ENCODE results near the gene LMX1B.
"Not testable (repeated sequence)": the region's sequence is repeated elsewhere in the genome, so short reads cannot be mapped to it uniquely, and the experiment has no call there.

The LMX1B gene

DNA sequence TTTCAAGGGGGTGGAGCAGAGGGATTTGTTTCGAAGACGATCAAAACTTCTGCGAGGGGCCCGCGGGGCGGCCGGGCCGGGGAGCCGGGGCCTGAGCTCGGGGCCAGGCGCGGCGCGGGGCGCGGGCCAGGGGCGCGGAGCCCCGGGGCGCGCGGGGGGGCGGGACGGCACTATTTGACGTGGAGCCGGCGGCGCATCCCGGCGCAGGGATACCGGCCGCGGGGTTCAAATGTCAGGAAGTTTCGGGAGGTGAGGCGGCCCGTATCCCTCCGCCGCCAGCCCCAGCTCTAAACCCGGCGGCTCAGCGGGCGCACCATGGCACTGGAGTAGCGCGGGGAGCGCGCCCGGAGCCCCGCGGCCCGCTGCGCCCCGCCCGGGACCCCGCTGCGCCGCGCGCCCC is at the start of gene LMX1B:
Gene LMX1B (plus strand): TSS at position 278 of the 400 bp plus-strand sequence. CDS start 522 bp downstream, outside the sequence.
- in situ Hi-C loops (cut with MboI; ENCODE audit: low sequenced_read_pairs) = no loop called here

DNA sequence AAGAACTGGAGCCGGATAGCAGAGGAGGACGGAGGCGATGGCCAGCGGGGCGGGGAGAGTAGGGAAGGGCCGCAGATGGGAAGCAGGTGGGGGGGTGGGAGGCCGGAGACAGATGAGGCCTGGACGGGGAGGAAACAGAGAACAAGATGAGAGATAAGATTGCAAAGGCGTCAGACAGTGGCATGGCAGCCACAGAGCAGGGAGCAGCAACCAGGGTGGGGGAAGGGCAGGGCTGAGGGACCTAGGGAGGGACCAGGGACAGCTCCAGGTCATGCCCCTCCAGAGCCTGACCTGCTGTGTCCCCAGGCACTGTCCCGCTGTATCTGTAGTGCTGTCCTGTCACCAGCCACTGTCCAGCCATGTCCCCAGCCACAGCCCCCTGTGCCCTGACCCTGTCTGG is 49.6 kb upstream of the LMX1B start:
- in situ Hi-C loops (cut with MboI; ENCODE audit: low sequenced_read_pairs) = no loop called here

DNA sequence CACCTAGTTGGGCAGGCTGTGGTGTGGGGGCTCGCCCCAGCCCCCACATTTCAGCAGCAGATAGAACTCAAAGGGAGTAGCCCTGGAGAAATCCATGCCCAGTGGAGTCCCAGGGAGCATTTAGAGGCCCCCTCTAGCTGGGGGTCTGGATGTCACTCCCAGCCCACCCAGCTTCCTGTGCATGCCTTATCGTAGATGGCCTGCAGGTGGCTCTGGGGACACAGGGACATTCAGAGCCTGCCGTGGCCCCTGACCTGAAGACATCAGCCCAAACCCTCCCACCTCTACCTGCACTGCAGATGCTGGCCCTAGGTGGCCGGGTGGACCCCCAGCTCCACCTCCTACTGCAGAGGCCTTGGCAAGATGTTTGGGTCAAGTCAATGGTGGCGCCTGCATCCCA is 49.0 kb upstream of the LMX1B start:
- in situ Hi-C loops (cut with MboI; ENCODE audit: low sequenced_read_pairs) = no loop called here

DNA sequence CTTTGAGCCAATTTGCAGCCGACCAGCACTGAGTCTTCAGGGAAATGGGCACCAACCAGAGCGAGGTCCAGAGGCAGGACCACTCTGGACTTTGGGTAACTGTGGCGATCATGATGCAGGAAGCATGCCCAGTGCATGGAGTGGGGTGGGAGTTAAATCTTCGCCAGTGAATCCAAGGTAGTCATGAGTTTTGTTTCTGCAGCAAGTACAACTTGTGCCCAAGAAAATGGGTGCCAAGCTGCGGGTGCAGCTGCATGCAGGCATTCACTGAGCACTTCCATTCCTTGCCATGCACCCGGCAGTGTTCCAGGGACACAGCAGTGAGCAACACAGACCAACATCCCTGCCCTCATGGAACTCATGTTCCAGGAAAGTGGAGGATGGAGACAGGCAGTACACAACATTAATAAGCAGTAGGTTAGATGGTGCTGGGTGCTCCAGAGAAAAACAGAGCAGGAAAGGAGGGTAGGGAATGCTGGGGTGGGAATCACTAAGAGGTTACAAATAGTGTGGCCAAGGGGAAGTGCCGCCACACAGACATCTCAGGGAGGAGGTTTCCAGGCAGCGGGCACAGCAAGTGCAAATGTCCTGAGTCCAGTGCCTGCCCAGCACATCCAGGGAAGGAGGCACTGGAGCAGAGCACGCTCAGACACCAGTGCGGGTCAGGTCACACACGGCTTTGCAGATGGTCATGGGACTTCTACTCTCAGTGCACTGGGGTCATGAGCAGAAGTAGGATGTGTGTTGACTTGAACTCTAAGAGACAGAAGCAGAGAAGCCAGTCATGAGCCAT is 48.2 kb upstream of the LMX1B start:
- in situ Hi-C loops (cut with MboI; ENCODE audit: low sequenced_read_pairs) = no loop called here

DNA sequence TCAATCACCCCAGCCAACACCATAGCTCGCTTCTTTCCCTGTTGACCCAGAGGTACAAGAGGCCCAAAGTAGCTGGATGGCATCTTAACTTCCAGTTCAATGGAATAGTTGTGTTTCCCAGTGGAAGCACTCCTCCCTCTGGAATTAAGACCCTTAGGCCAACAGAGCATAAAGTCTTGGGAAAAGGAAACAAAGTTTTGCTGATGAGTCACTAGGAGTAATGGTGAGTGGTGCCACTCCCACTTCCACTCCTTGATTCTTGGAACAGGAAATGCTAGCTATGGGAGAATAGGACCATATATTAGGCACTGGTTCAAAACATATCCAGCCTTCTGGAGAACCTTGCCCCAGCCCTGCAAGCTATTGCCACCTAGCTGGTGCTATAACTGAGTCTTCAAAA is 44.7 kb upstream of the LMX1B start:
- in situ Hi-C loops (cut with MboI; ENCODE audit: low sequenced_read_pairs) = no loop called here

DNA sequence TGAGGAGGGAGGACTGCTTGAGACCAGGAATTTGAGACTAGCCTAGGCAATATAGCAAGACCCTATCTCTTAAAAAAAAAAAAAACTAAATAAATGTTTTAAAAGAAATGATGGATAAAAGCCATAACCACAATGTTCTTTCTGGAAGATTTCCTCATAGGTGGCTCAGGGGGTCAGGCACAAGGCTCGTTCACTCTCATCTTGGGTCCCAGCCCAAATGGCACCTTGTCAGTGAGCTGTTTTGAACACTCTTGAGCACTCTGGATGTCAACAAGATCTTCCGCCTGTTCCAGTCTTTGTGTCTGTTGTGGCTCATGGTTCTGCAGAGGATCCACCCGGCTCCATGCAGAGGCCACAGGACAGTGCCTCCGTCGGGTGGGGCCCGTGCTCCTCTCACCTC is 35.7 kb upstream of the LMX1B start:
- in situ Hi-C loops (cut with MboI; ENCODE audit: low sequenced_read_pairs) = no loop called here

DNA sequence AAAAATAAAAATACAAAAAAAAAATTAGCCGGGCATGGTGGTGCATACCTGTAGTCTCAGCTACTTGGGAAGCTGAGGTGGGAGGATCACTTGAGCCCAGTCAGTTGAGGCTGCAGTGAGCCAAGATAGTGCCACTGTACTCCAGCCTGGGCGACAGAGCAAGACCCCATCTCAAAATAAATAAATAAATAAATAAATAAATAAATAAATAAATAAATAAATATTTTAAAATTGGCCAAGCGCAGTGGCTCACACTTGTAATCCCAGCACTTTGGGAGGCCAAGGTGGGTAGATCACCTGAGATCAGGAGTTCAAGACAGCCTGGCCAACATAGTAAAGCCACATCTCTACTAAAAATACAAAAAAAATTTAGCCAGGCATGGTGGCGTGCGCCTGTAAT is 33.4 kb upstream of the LMX1B start:
- in situ Hi-C loops (cut with MboI; ENCODE audit: low sequenced_read_pairs) = not testable (repeated sequence)

DNA sequence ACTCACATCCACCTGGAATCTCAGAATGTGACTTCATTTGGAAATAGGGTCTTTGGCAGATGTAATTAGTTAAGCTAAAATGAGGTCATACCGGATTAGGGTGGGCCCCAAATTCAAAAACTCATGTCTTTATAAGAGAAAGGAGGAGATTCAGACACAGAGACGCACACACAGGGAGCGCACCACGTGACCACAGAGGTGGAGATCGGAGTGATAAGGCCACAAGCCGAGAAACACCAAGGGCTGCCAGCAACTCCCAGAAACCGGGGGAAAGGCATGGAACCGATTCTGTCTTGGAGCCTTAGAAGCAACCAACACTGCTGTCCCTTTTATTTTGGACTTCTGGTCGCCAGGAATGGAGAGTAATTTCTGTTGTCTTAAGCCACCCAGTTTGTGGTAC is 31.8 kb upstream of the LMX1B start:
- in situ Hi-C loops (cut with MboI; ENCODE audit: low sequenced_read_pairs) = no loop called here

DNA sequence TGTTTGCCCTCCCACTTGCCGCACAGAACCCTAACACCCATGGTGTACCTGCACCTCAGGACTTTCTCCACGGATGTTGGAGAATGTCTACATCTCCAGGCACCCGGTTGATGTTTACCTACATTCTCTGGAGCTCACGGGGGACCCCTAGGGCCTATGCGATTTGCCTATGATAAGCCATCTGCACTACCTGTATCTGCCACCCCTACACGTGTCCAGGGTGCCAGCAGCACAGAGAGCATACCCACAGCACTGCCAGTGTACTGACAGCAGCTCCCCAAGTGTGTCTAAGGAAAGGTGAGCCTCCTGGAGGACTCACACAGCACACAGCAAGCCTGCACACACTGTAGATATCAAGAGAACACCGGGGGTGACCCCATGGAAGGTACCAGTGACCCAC is 31.3 kb upstream of the LMX1B start:
- in situ Hi-C loops (cut with MboI; ENCODE audit: low sequenced_read_pairs) = no loop called here

DNA sequence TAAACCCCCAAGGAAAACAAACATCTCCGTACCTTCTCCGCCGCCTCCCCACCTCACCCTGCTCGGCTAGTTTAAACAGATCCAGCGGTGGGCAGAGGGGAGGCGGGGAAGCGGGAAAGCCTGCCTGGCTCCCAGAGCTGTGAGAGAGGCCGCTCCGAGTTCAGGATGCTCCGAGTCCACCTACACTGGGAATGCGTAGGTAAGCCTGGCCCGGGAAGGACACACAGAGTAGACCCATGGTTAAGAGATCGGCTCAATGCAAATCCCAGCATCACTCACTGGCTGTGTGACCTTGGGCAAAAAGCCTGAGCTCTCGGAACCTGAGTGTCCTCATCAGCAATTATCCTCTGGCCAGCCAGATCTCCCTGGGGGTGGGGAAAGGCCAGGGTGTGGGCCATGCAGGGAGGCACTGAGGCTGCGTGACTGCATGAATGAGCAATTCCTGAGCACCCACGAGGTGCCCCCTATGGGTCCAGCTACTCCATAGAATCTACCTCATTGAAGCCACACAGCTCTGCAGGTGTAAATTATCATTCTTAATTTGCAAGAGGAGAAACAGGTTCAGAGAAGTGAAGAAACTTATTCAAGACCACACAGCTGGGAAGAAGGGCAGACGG is 30.5 kb upstream of the LMX1B start:
- in situ Hi-C loops (cut with MboI; ENCODE audit: low sequenced_read_pairs) = no loop called here

DNA sequence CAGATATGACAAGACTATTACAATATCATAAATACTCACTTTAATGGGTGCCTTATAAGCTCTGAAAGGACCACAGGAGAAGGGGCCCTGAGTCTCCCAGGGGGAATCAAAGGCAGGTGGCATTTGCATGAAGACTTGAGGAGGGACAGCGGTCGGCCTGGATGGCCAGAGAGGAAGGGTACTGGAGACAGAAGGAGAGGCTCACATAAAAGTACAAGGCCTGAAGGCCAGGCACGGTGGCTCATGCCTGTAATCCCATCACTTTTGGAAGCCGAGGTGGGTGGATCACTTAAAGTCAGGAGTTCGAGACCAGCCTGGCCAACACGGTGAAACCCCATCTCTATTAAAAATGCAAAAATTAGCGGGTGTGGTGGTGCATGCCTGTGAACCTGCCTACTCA is 29.1 kb upstream of the LMX1B start:
- in situ Hi-C loops (cut with MboI; ENCODE audit: low sequenced_read_pairs) = no loop called here

DNA sequence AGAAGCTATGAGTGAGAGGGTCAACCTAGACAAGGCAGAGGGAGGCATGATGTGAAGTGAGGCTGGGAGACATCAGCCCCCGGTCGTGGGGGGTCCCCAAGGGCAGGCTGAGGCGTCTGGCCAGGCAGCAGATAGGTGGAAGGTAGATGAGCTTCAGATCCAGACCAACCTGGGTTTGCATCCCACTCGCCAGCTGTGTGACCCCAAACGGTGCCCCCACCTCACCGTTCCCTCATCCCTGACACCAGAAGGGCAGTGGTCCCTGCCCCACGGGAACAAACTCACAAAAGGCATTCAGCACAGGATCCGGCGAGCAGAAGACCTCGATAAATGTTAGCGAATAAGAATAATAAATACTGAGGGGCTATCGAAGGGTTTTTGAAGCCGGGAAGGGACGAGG is 27.5 kb upstream of the LMX1B start:
- in situ Hi-C loops (cut with MboI; ENCODE audit: low sequenced_read_pairs) = no loop called here

DNA sequence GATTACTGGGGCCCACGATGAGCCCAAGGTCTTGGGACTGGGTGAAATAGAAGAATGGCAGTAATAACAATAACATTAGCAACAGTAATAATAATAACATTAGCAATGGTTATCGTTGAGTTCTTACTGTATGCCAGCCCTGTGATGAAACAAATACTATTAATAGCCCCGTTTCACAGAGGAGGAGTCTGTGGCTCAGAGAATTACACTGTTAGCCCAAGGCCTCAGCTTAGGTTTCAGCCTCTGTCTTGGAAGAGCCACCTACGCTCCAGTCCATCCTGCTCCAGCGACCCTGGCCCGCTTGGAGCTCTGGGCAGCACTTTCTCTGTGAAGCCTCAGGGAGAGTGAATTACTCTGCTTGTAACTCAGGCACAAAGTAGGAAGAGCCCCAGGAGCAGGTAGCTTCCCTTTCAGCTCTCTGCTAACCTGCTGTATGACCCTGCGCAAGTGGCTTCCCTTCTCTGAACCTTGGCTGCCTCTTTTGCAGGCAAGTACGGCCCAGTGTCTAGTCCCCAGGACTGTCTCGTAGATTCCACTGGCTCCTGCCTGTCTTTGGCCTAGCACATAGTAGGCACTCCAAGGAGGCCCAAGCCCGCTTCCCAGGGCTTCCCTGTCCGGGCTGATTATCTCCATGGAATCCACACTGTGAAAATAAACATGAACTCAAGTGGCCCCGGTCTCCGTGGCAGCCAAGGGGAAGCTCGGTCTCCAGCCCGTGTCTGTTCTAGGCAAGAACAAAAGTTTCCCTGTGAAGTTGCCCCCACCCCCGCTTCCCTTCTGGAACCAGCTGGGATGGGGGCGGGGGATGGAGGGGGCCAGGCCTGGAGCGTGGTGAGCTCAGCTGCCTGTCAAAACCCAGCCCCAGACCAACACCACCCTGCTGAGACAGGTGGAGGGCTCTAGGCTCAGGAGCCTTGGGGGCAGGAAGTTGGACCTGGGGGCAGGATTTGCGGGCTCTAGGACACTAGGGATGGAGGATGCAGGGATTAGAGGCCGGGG is 26.2 kb upstream of the LMX1B start:
- in situ Hi-C loops (cut with MboI; ENCODE audit: low sequenced_read_pairs) = no loop called here

DNA sequence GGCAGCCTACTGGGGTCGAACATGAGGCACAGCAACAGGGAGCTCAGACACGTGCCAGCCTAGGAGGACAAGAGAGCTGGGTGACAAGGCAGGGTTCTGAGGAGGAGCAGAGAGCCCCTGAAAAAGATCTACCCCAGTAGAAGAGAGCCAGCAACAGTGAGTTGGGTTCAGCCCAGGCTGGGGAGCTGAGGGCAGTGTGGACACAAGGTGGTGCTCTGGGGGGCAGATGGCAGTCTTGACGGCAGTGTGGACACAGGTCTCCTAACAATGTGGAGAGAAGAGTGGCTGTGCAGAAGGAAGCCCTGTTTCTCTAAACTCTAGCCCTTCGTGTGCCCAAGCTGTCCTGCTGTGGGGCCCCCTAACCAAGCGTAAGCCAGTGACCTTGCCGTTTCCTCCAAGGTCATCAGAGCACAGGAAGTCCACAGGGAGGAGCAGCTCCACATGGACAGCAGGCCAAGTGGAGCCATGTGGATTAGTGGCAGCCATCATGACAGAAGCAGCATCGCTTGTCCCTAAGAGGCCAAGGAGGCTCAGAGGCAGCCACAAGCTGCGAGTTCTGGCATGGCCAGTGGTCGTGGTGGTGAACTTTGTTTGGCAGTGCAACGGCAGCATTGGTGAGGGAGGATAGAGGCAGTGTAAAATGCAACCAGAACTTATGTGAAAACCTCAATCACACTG is 25.1 kb upstream of the LMX1B start:
- in situ Hi-C loops (cut with MboI; ENCODE audit: low sequenced_read_pairs) = no loop called here

DNA sequence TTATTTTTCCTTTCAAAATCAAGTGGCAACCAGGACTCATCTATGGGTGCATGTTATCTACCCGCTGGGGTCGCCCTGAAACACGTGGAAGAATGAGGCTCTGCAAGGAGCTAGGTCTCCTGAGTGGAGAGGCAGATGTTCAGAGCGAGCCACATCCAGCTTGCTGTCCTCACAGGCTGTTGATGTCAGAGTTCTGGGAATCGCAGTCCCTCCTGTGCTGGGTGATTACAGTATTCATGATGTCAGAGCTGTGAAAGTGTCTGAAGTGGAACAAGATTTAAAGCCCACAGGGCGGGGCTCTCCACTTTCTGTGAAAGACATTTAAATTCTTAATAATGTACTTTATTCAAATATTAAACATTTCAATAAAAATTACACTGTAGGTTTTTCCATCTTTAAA is 24.4 kb upstream of the LMX1B start:
- in situ Hi-C loops (cut with MboI; ENCODE audit: low sequenced_read_pairs) = no loop called here

DNA sequence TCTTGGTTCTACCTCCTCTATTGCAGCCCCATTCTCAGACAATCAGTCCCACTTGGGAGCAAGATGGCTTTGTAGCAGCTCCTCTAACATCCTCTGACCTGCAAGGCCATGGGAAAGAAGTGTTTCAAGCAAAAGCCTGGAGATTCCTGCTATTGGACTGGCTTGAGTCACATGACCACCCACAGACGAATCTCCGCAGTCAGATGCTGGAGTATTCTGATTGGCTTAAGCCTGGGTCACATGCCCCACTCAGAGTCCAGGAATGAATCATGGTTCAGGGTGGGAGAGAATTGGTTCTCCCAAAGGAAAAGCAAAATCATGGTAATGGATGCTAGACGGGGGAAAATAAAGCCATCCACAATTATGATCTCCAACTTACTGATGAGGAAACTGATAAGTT is 22.6 kb upstream of the LMX1B start:
- in situ Hi-C loops (cut with MboI; ENCODE audit: low sequenced_read_pairs) = no loop called here

DNA sequence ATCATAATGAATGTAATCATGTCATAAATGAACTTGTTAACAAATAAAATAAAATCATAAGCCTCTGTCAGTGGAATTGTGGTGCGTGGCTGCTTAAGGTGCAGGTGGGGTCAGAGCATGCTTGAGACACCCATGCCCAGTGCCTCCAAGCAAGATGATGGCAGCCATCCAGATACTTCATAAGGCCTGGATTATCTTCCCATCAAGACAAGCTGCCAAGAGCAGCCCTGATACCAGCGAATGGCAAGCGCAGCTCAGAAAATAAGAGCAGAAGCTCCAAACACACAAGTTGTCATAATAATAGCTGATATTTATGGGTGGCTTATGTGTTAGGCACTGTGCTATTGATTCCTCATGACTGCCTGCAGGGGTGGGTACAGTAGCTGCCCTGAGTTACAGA is 21.8 kb upstream of the LMX1B start:
- in situ Hi-C loops (cut with MboI; ENCODE audit: low sequenced_read_pairs) = no loop called here

DNA sequence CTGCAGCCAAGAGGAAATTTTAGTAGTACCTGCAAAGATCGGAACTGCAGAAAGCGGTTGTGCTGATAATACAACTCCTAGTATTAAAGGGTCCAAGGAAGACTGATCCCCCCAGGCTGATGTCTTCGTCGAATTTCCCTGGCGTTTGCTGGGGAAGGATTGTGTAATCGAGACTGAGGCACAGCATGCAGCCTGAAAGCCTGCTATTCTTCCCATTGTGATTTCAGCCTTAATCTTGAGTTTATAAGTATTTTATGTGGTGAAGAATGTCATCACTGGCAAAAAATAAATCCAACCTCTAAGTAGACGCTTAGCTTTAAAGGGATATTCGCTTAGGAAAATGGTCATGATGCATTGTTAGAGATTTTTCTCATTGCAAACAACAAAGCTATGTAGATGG is 21.3 kb upstream of the LMX1B start:
- in situ Hi-C loops (cut with MboI; ENCODE audit: low sequenced_read_pairs) = no loop called here

DNA sequence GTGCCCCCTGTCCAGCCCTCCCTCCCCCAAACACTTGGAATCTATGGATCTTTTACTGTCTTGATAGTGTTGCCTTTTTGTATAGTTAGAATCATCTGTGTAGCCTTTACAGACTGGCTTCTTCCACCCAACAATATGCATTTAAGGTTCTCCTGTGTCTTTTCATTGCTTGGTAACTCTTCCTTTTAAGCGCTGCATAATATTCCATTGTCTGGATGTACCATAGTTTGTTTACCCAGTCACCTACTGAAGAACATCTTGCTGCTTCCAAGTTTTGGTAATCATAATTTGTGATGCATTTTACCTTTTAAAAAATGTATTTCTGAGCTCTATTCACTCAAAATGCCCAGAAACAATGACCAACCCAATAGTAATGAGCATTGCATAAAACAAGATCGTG is 17.7 kb upstream of the LMX1B start:
- in situ Hi-C loops (cut with MboI; ENCODE audit: low sequenced_read_pairs) = no loop called here

DNA sequence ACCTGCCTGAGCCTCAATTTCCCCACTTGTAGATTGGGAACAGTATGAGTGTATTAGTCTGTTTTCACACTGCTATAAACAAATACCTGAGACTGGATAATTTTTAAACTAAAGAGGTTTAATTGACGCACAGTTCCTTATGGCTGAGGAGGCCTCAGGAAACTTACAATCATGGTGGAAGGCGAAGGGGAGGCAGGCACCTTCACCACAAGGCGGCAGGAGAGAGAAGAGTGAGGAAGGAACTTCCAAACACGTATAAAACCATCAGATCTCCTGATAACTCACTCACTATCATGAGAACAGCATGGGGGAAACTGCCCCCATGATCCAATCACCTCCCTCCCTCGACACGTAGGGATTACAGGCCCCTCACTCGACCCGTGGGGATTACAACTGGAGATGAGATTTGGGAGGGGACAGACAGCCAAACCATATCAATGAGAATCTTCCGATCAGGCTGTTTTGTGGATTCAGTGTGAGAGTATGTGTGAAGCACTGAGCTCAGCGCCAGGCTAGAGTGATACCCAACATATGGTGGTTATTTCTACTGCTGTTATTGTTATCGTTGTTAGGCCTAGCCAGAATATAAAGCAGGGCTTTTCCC is 14.6 kb upstream of the LMX1B start:
- in situ Hi-C loops (cut with MboI; ENCODE audit: low sequenced_read_pairs) = no loop called here
